ENCODE measurements around the gene PGAP6. TPM values are rescaled to one million over a fixed set of nuclear protein-coding genes. Genes with fewer than 3 reads are reported as not detected.

The PGAP6 gene
- total RNA-seq, 1 donor from 2014 or later = 65.2 TPM

DNA sequence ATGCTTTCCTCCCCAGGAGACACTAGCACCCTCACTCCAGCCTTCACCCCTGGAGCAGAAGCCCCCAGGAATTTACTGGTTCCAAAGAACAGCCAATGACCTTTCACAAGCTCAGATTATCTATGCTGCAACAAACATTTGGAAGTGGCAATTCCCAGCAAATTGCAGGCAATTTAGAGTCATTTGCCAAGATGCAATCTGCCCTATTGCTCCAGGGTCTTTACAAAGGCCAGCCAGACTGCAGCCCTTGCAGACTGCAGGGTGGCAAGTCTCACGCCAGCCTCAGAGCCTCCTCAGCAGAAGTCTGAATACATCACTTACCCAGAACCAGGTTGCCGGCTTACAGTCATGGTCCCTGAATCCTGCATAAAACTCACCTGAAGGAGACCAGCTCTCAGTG is 51.0 kb downstream of the PGAP6 start:
- TF ChIP-seq, protein P1, sequence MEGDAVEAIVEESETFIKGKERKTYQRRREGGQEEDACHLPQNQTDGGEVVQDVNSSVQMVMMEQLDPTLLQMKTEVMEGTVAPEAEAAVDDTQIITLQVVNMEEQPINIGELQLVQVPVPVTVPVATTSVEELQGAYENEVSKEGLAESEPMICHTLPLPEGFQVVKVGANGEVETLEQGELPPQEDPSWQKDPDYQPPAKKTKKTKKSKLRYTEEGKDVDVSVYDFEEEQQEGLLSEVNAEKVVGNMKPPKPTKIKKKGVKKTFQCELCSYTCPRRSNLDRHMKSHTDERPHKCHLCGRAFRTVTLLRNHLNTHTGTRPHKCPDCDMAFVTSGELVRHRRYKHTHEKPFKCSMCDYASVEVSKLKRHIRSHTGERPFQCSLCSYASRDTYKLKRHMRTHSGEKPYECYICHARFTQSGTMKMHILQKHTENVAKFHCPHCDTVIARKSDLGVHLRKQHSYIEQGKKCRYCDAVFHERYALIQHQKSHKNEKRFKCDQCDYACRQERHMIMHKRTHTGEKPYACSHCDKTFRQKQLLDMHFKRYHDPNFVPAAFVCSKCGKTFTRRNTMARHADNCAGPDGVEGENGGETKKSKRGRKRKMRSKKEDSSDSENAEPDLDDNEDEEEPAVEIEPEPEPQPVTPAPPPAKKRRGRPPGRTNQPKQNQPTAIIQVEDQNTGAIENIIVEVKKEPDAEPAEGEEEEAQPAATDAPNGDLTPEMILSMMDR (IDR thresholded peaks at IDR 0.05) = no peak
- Histone ChIP-seq H3K27ac (no peak overlapping the region), H3K9me3 (no peaks in the 10 kb centered on the region), H3K4me1 (peaks cover 35% of the 10 kb centered on the region), H3K4me3 (no peak overlapping the region), H3K27me3 (no peaks in the 10 kb centered on the region), H3K36me3 (no peaks in the 10 kb centered on the region)
- no peak for DNase-seq
- no peak for ATAC-seq
- intact Hi-C loops (cut with DNase I) = no loop called here

DNA sequence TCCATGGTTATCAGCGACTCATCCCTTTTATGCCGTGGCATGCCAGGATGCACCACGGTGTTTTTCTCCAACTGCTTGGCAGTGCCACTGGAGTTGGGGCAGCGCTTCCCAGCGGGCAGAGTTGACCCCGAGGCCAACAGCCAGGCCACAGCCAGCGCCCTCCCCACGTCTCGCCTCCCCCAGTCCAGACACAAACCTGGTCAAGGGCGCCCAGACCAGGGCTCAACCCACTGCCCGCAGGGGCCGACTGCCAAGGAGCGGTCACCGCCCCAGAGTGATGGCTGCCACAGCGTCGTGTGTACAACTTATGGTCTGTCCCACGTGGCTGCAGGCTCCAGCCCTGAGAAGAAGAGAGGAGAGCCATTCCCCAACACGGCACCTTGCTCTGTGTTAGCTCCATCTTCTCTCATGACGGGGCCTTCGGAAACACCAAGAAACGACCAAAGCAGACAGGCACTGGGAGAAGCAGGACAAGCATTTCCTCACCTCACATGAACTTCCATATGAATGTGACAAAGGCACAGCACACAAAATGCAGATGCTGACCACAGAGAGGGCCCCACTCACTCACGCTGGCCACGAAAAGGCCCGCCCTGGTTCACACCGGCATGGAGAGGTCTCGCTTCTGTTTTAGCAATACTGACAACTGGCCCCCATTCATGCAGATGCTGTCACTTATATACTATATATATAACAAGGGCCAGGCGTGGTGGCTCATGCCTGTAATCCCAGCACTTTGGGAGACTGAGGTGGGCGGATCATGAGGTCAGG is 56.2 kb downstream of the PGAP6 start:
- H3K4me3 ChIP-seq = peak overlapping the region; percentile 8
- H3K36me3 ChIP-seq = no peaks in the 10 kb centered on the region
- TF ChIP-seq, protein P1 (IDR thresholded peaks at IDR 0.05) = no peak
- intact Hi-C loops (cut with DNase I) = no loop called here
- ATAC-seq = no peak
- H3K27me3 ChIP-seq = no peaks in the 10 kb centered on the region
- H3K27ac ChIP-seq = peak overlapping the region; percentile 88
- no peaks in the 10 kb centered on the region for H3K9me3 ChIP-seq
- H3K4me1 ChIP-seq = peaks cover 44% of the 10 kb centered on the region
- DNase-seq = no peak

DNA sequence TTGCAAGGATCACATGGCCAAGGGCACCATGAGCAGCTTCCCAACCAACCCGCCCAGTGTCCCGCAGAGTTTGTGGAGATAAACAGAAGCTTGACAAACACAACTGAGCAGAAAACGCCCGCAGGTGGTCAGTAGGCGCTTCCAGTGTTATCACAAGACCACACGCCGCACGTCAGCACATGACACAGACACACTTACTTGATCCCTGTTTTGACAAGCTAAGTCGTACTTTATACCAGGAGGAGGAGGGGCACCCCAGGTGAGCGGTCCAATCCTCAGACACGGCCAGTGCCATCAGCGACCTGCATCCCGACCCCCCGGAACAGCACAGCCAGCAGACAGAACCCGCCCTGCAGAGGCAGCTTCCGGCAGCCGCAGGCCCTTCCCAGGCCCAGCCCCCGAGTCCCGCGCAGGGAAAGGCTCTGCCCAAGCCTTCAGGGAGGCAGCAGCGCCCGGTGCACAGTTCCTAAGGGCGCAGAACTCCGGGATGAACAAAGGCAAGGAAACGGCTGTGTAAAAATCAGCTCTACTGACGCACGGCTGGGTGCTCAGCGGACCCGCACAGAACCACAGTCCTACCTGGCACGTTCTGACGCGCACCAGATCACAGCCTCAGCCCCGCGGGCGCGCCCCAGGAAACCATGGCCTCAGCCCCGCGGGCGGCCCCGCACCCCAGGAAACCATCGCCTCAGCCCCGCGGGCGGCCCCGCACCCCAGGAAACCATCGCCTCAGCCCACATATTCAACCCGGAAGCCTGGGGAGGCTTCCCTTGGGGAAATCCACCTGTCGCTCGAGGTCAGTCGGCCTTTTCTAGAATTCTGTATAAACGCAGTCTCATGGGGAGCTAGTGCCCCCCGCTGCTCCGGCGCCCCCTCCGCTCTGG is 57.1 kb downstream of the PGAP6 start:
- ATAC-seq (no peak), DNase-seq (no peak)
- Histone ChIP-seq H3K27ac (no peak overlapping the region), H3K9me3 (no peaks in the 10 kb centered on the region), H3K27me3 (no peaks in the 10 kb centered on the region), H3K4me3 (peak overlapping the region; percentile 8), H3K4me1 (peaks cover 43% of the 10 kb centered on the region), H3K36me3 (no peaks in the 10 kb centered on the region)
- intact Hi-C loops (cut with DNase I) = no loop called here
- TF ChIP-seq, protein P1 (IDR thresholded peaks at IDR 0.05) = no peak

DNA sequence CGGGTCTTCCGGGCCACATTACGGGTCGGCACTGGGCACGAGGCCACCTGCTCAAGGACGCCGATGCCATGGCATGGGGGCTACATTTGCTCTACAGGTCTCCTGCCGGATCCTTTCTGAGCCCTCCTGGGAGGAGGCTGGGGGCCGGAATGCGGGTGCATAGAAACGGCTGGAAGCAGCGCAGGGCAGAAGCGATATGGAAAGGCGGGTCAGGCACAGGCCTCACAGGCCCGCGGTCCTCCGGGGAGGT is 57.7 kb downstream of the PGAP6 start:
- TF ChIP-seq, protein P1 (IDR thresholded peaks at IDR 0.05) = no peak
- intact Hi-C loops (cut with DNase I) = no loop called here
- no peak overlapping the region for H3K4me3 ChIP-seq
- H3K4me1 ChIP-seq = peaks cover 43% of the 10 kb centered on the region
- no peaks in the 10 kb centered on the region for H3K9me3 ChIP-seq
- H3K27ac ChIP-seq = no peak overlapping the region
- H3K36me3 ChIP-seq = no peaks in the 10 kb centered on the region
- no peak for ATAC-seq
- H3K27me3 ChIP-seq = no peaks in the 10 kb centered on the region
- no peak for DNase-seq

DNA sequence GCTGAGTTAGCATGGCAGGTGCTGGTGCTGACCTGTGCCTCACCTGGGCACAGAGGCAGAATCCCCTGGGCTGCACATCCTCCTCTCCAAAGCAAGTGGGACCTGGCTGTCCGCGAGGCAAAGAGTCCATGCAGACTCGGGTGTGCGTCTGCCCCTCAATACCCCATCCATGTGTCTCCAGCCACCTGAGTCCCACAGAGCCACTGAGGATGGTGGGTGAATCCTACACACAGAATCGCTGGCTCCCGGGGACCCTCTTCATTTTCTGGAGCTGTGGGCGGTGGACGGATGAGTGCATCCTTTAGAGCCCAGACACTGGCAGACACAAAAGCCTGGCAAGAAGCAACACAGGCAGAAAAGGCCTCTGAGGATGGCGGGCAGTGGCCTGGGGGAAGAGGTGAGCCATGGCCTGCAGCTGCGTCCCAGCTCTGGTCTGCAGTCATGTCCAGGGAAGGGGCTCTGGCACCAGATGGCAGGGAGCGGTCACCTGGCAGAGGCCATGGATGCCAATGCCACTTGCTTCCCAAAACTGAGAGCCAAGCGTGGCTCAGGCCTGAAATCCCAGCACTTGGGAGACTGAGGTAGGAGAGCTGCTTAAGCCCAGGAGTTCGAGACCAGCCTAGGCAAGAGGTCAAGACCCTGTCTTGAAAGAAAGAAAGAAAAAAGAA is 59.2 kb downstream of the PGAP6 start:
- TF ChIP-seq, protein P1 (IDR thresholded peaks at IDR 0.05) = no peak
- Histone ChIP-seq H3K27me3 (no peaks in the 10 kb centered on the region), H3K4me1 (peaks cover 31% of the 10 kb centered on the region), H3K9me3 (no peaks in the 10 kb centered on the region), H3K27ac (no peak overlapping the region), H3K4me3 (no peak overlapping the region), H3K36me3 (no peaks in the 10 kb centered on the region)
- DNase-seq (no peak), ATAC-seq (no peak)
- intact Hi-C loops (cut with DNase I) = no loop called here
